HL-60 (cell line): Measurements from ENCODE around the gene KCNMA1.

Experiments used
- GABPA ChIP-seq: IDR thresholded peaks from 2 replicates; pipeline ENCODE4 v1.6.1; 2012; ENCODE audit warnings: low read depth
- POLR2AphosphoS5 ChIP-seq: IDR thresholded peaks from 2 replicates; pipeline ENCODE4 v1.6.1; 2012; ENCODE audit warnings: low read depth
- TF ChIP-seq, protein P1 (sequence below): IDR thresholded peaks from one replicate; pipeline ENCODE4 v1.5.1; 2011; ENCODE audit warnings: low read length, control low read depth, inconsistent platforms; ENCODE audit not compliant: insufficient read depth

DNA sequence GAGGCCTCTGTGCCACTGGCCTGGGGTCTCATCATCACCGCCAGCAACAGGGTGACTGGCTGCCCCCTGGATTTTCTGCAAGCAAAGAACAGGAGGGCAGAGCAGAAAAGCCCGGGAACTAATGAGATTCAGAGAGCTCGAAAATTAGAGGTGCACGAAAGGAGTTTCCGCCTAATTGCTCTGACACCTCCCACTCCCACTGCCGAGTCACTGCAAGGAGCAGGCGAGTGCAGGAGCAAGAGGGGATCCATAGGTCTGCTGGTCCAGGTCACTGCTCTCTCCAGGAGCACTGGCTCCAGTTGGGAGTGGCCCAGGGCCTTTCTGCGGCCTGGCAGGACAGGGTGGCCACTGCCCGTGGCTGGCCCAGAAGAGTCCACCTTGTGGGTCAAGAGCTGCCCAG lies 276.2 kb downstream of the KCNMA1 start:
- TF ChIP-seq, protein P1, sequence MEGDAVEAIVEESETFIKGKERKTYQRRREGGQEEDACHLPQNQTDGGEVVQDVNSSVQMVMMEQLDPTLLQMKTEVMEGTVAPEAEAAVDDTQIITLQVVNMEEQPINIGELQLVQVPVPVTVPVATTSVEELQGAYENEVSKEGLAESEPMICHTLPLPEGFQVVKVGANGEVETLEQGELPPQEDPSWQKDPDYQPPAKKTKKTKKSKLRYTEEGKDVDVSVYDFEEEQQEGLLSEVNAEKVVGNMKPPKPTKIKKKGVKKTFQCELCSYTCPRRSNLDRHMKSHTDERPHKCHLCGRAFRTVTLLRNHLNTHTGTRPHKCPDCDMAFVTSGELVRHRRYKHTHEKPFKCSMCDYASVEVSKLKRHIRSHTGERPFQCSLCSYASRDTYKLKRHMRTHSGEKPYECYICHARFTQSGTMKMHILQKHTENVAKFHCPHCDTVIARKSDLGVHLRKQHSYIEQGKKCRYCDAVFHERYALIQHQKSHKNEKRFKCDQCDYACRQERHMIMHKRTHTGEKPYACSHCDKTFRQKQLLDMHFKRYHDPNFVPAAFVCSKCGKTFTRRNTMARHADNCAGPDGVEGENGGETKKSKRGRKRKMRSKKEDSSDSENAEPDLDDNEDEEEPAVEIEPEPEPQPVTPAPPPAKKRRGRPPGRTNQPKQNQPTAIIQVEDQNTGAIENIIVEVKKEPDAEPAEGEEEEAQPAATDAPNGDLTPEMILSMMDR: no peak
- TF ChIP-seq GABPA (no peak), POLR2AphosphoS5 (no peak)
